Neural progenitor cell (in vitro differentiated cells): ENCODE results near the gene MPZL1.

Experiments used
- CTCF ChIP-seq: fragments of 200-600 bp; sonication (generic); IDR thresholded peaks from 2 replicates; pipeline ENCODE4 v1.5.1; 2017; ENCODE audit warnings: antibody characterized with exemption, mild to moderate bottlenecking
- EZH2 ChIP-seq: fragments of 200-600 bp; sonication (generic); IDR thresholded peaks from 2 replicates; pipeline ENCODE4 v1.6.1; 2017; ENCODE audit warnings: antibody characterized with exemption, mild to moderate bottlenecking, moderate library complexity
- EZH2phosphoT487 ChIP-seq: fragments of 200-600 bp; sonication (generic); IDR thresholded peaks from 2 replicates; pipeline ENCODE4 v1.6.1; 2017; ENCODE audit warnings: antibody characterized with exemption

GRCh38 chr1:167718914-167719691 is 2.7 kb upstream of the MPZL1 start:
- TF ChIP-seq EZH2phosphoT487 (no peak), CTCF (no peak), EZH2 (no peak)
